Left lung (tissue), 10 donors: Measurements from ENCODE around the gene TBC1D24. TPM values are rescaled to one million over a fixed set of nuclear protein-coding genes. Genes with fewer than 3 reads are reported as not detected.
"Not testable (repeated sequence)": the region's sequence is repeated elsewhere in the genome, so short reads cannot be mapped to it uniquely, and the experiment has no call there.

Experiments used
- ATAC-seq: fragments of 200-7000 bp; cut with Tn5 transposase; one replicate; pipeline ENCODE4 v1.9.1; 2020; ENCODE audit warnings: moderate library complexity
- DNase-seq, 4 donors: peaks; one replicate each; pipeline ENCODE4 v3.0.0-alpha.2; 2013 to 2020
- H3K27ac ChIP-seq, 2 donors: fragments of 200-600 bp; sonication (generic) in 1 of 2; one replicate each; pipeline versions ENCODE4 v1.5.0 to v1.8.0; 2020 to 2021
- H3K27me3 ChIP-seq, 2 donors: fragments of 200-600 bp; sonication (generic) in 1 of 2; one replicate each; pipeline versions ENCODE4 v1.5.0 to v1.8.0; 2020 to 2021
- H3K36me3 ChIP-seq, 2 donors: fragments of 200-600 bp; sonication (generic) in 1 of 2; one replicate each; pipeline versions ENCODE4 v1.5.0 to v1.8.0; 2020 to 2021
- H3K4me1 ChIP-seq, 2 donors: fragments of 200-600 bp; one replicate each; pipeline ENCODE4 v1.8.0; 2021
- H3K4me3 ChIP-seq, 2 donors: fragments of 200-600 bp; sonication (generic) in 1 of 2; one replicate each; pipeline versions ENCODE4 v1.5.0 to v1.8.0; 2020 to 2021; ENCODE audit warnings: mild to moderate bottlenecking in 1 of 2
- H3K9me3 ChIP-seq, 2 donors: fragments of 200-600 bp; sonication (generic) in 1 of 2; one replicate each; pipeline versions ENCODE4 v1.5.0 to v1.8.0; 2020 to 2021
- CTCF ChIP-seq, 2 donors: fragments of 200-600 bp; sonication (generic) in 1 of 2; IDR thresholded peaks; one replicate each; pipeline versions ENCODE4 v1.5.0 to v1.8.0; 2021; ENCODE audit warnings: antibody characterized with exemption in 2 of 2
- intact Hi-C, 2 donors: fragments of 100-400 bp; cut with DNase I; formaldehyde crosslinking; loops; one replicate each; pipeline versions ENCODE4 v1.11.2 to v1.14.2; 2022
- polyA plus RNA-seq, 6 donors: library from polyadenylated mRNA; unstranded; fragments of 120-200 nt; gene quantifications; one replicate each; pipeline ENCODE4 v1.2.1, GENCODE V29; 2013; ENCODE audit not compliant: insufficient read length in 6 of 6
- total RNA-seq, 2 donors: library from RNA; stranded (reverse); fragmentation: NEBNext Ultra II Directional; extraction: Animal tissue kit (Norgen Biotek cat#: 25700); gene quantifications; one replicate each; pipeline ENCODE4 v1.2.1, GENCODE V29; 2021
- donor health status: DM: no; HTN: yes; CAD: no.
- donor health status: DM: no; HTN: no; CAD: no.

The TBC1D24 gene
- total and polyA plus RNA-seq, 8 donors, result 14.2 to 41.4 (median 17.9) TPM

- Histone ChIP-seq H3K4me1 (peaks cover 15 to 72% of the 10 kb centered on the region in 2 donors), H3K36me3 (peaks cover 0 to 5% of the 10 kb centered on the region in 2 donors), H3K4me3 (peak within 1 kb of the TSS; percentile 50 to 60), H3K27me3 (no peaks in the 10 kb centered on the region), H3K27ac (peak within 1 kb of the TSS; percentile 79 to 92), H3K9me3 (no peaks in the 10 kb centered on the region)
- peak; percentile 92 to 98 (median 96) for DNase-seq
- ATAC-seq, result peak; percentile 94
- no peak for TF ChIP-seq CTCF (IDR thresholded peaks at IDR 0.05)
- intact Hi-C loops, result no loop called here
Observed at GRCh38 chr16:2537451-2538379, 62.8 kb downstream of the TBC1D24 start, which contains the start of gene PDPK1. Gene PDPK1 (plus strand): TSS chr16:2538021. CDS start chr16:2538113, 92 bp downstream.

- DNase-seq, result peak in 1 of 4 donors; percentile 23
- Histone ChIP-seq H3K27ac (peak overlapping the region in 1 of 2 donors; percentile 50), H3K4me1 (peaks cover 13 to 60% of the 10 kb centered on the region in 2 donors), H3K4me3 (peak overlapping the region in 1 of 2 donors; percentile 60)
- H3K36me3 ChIP-seq, H3K9me3 ChIP-seq, H3K27me3 ChIP-seq, ATAC-seq, intact Hi-C loops: not testable (repeated sequence)
Observed at GRCh38 chr16:2539192-2539844, 64.4 kb downstream of the TBC1D24 start.

- intact Hi-C loops, ATAC-seq, H3K9me3 ChIP-seq, H3K27me3 ChIP-seq: not testable (repeated sequence)
- H3K36me3 ChIP-seq, result peaks cover 0 to 11% of the 10 kb centered on the region in 2 donors
- DNase-seq, result peak in 1 of 4 donors; percentile 35
- peak overlapping the region in 1 of 2 donors; percentile 60 for H3K4me3 ChIP-seq
- H3K4me1 ChIP-seq, result peaks cover 13 to 55% of the 10 kb centered on the region in 2 donors
- peak overlapping the region in 1 of 2 donors; percentile 50 for H3K27ac ChIP-seq
Observed at GRCh38 chr16:2539845-2540458, 65.0 kb downstream of the TBC1D24 start.

- H3K27me3 ChIP-seq, H3K9me3 ChIP-seq, ATAC-seq, DNase-seq, H3K4me3 ChIP-seq, intact Hi-C loops: not testable (repeated sequence)
- Histone ChIP-seq H3K4me1 (peaks cover 13 to 47% of the 10 kb centered on the region in 2 donors), H3K36me3 (peaks cover 0 to 11% of the 10 kb centered on the region in 2 donors), H3K27ac (peak overlapping the region in 1 of 2 donors; percentile 50)
Observed at GRCh38 chr16:2540912-2541311, 66.0 kb downstream of the TBC1D24 start.

- H3K9me3 ChIP-seq, H3K4me3 ChIP-seq, H3K27me3 ChIP-seq, intact Hi-C loops, ATAC-seq: not testable (repeated sequence)
- DNase-seq, result peak in 1 of 4 donors; percentile 45
- Histone ChIP-seq H3K4me1 (peaks cover 13 to 47% of the 10 kb centered on the region in 2 donors), H3K36me3 (peaks cover 0 to 11% of the 10 kb centered on the region in 2 donors), H3K27ac (peak overlapping the region in 1 of 2 donors; percentile 50)
Observed at GRCh38 chr16:2541409-2541808, 66.5 kb downstream of the TBC1D24 start.

GRCh38 chr16:2543771-2544170 lies 68.8 kb downstream of the TBC1D24 start:
- H3K27ac ChIP-seq, intact Hi-C loops, H3K9me3 ChIP-seq, ATAC-seq, H3K4me3 ChIP-seq, H3K27me3 ChIP-seq: not testable (repeated sequence)
- Histone ChIP-seq H3K4me1 (peaks cover 13 to 38% of the 10 kb centered on the region in 2 donors), H3K36me3 (peaks cover 0 to 11% of the 10 kb centered on the region in 2 donors)
- peak in 1 of 4 donors; percentile 31 for DNase-seq

- H3K9me3 ChIP-seq, H3K27ac ChIP-seq, H3K4me1 ChIP-seq, intact Hi-C loops, H3K4me3 ChIP-seq, H3K36me3 ChIP-seq, H3K27me3 ChIP-seq, DNase-seq: not testable (repeated sequence)
- ATAC-seq, result peak; percentile 71
Observed at GRCh38 chr16:2550283-2550878, 75.5 kb downstream of the TBC1D24 start.

- H3K27ac ChIP-seq, H3K9me3 ChIP-seq, H3K4me1 ChIP-seq, H3K27me3 ChIP-seq, H3K4me3 ChIP-seq, intact Hi-C loops, H3K36me3 ChIP-seq: not testable (repeated sequence)
- DNase-seq (peak in 2 of 4 donors; percentile 8 to 43), ATAC-seq (peak; percentile 72)
Observed at GRCh38 chr16:2551420-2551889, 76.5 kb downstream of the TBC1D24 start.

GRCh38 chr16:2554709-2555425 lies 79.9 kb downstream of the TBC1D24 start:
- H3K27me3 ChIP-seq, H3K27ac ChIP-seq, DNase-seq, H3K4me3 ChIP-seq, H3K4me1 ChIP-seq, H3K36me3 ChIP-seq, intact Hi-C loops, H3K9me3 ChIP-seq: not testable (repeated sequence)
- peak; percentile 8 for ATAC-seq
